HG02970 (cell line): Measurements from ENCODE around the gene CDH15.
"Not testable (repeated sequence)": the region's sequence is repeated elsewhere in the genome, so short reads cannot be mapped to it uniquely, and the experiment has no call there.

ENCODE experiments used
- ATAC-seq: cut with Tn5 transposase; IDR thresholded peaks from one replicate; pipeline ENCODE4 v1.9.1; 2021; ENCODE audit warnings: mild to moderate bottlenecking, moderate library complexity, moderate number of reproducible peaks; ENCODE audit not compliant: unreplicated experiment, low FRiP score

CDH15 gene

GRCh38 chr16:89185887-89186592 is 14.5 kb downstream of the CDH15 start:
- ATAC-seq = not testable (repeated sequence)

GRCh38 chr16:89186593-89187031 is 15.1 kb downstream of the CDH15 start:
- not testable (repeated sequence) for ATAC-seq

GRCh38 chr16:89187032-89187769 is 15.7 kb downstream of the CDH15 start:
- ATAC-seq = no peak

- ATAC-seq = no peak
Observed at GRCh38 chr16:89187770-89188392, 16.3 kb downstream of the CDH15 start.

DNA sequence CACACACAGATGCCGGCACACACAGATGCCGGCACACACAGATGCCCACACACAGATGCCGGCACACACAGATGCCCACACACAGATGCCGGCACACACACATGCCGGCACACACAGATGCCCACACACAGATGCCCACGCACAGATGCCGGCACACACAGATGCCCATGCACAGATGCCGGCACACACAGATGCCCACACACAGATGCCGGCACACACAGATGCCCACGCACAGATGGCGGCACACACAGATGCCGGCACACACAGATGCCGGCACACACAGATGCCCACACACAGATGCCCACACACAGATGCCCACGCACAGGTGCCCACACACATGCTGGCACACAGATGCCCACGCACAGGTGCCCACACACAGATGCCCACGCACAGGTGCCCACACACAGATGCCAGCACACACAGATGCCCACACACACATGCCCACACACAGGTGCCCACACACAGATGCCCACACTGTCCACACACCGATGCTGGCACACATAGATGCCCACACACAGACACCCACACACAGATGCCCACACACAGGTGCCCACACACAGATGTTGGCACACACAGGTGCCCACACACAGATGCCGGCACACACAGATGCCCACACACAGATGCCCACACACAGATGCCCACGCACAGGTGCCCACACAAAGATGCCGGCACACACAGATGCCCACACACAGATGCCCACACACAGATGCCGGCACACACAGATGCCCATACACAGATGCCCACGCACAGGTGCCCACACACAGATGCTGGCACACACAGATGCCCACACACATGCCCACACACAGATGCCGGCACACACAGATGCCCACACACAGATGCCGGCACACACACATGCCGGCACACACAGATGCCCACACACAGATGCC is 17.2 kb downstream of the CDH15 start:
- not testable (repeated sequence) for ATAC-seq

GRCh38 chr16:89189358-89190025 is 17.9 kb downstream of the CDH15 start:
- no peak for ATAC-seq

DNA sequence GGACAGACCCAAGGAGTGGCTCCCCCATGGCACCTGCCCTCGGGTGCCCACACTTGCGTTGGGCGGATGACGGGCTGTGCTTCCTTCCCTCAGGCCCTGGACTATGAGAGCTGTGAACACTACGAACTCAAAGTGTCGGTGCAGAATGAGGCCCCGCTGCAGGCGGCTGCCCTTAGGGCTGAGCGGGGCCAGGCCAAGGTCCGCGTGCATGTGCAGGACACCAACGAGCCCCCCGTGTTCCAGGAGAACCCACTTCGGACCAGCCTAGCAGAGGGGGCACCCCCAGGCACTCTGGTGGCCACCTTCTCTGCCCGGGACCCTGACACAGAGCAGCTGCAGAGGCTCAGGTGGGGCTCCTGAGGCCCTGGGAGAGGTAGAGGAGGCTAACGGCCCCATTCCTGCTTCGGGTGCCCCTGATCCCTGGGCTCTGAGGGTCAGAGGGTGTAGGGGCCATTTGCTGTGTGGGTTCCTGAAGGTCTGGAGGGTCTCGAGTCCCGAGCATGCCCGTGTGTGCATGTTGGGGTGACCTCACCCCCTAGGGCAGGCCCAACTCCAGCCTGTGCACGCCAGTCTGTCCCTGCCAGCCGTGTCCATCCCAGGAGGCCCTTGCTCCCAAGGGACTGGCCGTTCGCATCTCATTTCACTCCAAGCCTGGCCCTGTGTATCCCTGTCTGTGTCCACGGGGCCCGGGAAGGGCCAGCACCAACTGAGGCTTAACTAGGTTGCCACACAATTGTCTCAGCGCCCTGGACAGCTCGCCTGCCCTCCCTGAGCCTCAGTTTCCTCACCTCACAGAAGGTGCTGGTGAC is 18.8 kb downstream of the CDH15 start:
- ATAC-seq = no peak

DNA sequence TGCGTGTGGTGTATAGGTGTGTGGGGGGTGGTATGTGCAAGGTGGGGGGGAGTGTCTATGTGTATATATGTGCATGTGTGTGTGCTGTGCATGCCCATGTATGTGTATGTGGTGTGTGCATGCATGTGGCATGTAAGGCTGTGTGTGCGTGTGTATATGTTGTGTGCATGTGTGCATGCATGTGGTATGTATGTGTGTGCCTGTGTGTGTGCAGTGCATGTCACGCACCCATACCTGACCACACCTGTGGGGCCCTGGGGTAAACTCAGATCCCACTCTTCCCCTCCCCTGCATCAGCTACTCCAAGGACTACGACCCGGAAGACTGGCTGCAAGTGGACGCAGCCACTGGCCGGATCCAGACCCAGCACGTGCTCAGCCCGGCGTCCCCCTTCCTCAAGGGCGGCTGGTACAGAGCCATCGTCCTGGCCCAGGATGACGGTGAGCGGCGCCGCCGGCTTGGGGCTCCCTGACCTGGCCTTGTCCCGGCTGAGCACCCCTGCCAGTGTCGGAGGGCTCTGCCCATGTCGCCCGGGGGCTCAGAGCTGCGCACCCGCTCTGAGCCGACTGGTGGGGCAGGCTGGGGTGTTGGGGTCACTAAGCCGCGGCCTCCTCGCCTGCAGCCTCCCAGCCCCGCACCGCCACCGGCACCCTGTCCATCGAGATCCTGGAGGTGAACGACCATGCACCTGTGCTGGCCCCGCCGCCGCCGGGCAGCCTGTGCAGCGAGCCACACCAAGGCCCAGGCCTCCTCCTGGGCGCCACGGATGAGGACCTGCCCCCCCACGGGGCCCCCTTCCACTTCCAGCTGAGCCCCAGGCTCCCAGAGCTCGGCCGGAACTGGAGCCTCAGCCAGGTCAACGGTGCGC is 19.7 kb downstream of the CDH15 start:
- no peak for ATAC-seq

- no peak for ATAC-seq
Observed at GRCh38 chr16:89191901-89192185, 20.3 kb downstream of the CDH15 start.

GRCh38 chr16:89192186-89192955 is 20.8 kb downstream of the CDH15 start:
- ATAC-seq = not testable (repeated sequence)

DNA sequence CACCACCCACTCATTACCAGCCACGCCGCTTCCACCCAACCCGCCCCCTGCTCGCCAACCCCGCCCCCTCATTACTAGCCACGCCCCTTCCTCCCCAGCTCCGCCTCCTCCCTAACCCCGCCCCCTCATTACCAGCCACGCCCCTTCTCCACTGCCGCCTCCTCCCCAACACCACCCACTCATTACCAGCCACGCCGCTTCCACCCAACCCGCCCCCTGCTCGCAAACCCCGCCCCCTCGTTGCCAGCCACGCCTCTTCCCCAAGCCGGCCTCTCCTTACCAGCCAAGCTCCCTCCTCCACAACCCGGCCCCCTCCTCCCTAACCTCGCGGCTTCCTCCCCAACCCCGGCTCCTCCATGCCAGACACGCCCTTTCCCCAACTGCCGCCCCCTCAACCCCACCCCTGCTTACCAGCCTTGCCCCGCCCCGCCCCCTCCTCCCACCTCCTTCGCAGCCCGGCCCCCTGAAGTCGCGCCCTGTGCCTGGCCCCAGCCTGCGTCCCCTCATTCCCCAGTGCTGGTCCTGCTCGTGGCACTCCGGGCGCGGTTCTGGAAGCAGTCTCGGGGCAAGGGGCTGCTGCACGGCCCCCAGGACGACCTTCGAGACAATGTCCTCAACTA is 21.5 kb downstream of the CDH15 start:
- no peak for ATAC-seq

DNA sequence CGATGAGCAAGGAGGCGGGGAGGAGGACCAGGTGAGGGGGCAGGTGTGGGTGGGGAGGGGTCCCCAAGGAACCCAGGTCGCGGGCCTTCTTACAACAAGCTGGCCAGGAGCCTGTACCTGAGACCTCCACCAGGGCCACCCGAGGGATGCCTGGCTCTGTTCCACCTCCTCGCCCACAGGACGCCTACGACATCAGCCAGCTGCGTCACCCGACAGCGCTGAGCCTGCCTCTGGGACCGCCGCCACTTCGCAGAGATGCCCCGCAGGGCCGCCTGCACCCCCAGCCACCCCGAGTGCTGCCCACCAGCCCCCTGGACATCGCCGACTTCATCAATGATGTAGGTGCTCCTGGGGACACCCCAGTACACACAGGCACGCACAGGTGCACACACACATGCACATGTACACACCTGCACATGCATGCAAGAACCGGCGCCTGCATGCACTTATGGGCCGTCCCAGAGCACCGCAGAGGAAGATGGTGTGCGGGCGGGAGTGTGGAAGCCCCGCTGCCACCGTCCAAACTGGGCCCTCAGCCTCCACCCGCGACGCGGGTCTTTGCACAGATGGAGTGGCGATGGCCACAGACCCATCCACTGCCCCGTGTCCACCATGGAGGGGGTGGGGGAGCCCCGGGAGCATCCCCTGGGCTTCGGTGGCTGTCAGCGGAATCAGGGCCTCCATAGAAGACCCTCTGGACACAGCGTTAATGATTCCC is 22.2 kb downstream of the CDH15 start:
- ATAC-seq = no peak

DNA sequence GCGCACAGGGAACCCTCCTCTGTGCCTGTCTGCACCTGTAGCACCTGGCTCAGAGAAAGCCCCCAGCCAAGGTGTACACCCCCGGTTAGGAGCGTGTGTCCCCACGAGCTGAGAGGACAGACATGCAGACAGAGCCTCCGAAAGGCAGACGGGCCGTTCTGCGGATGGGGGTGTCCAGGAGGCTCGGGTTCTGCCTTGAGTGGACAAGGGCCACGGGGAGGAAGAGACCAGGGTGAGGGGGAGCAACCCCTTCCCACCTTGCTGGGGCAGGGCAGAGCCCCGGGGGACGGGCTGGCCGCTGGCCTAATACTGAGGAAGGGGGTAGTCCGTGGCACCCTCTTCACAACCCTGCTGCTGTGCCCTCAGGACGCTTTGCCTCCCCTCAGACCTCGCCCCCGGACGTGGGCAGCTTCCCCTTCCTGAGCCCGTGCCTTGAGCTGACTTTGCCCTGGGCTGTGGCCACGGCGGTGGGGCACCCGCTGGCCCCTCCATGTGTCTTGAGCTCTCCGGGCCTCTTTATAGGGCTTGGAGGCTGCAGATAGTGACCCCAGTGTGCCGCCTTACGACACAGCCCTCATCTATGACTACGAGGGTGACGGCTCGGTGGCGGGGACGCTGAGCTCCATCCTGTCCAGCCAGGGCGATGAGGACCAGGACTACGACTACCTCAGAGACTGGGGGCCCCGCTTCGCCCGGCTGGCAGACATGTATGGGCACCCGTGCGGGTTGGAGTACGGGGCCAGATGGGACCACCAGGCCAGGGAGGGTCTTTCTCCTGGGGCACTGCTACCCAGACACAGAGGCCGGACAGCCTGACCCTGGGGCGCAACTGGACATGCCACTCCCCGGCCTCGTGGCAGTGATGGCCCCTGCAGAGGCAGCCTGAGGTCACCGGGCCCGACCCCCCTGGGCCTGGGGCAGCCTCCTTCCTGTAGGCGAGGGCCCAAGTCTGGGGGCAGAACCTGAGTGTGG is 23.1 kb downstream of the CDH15 start:
- no peak for ATAC-seq

GRCh38 chr16:89195521-89196171 is 24.1 kb downstream of the CDH15 start:
- no peak for ATAC-seq

DNA sequence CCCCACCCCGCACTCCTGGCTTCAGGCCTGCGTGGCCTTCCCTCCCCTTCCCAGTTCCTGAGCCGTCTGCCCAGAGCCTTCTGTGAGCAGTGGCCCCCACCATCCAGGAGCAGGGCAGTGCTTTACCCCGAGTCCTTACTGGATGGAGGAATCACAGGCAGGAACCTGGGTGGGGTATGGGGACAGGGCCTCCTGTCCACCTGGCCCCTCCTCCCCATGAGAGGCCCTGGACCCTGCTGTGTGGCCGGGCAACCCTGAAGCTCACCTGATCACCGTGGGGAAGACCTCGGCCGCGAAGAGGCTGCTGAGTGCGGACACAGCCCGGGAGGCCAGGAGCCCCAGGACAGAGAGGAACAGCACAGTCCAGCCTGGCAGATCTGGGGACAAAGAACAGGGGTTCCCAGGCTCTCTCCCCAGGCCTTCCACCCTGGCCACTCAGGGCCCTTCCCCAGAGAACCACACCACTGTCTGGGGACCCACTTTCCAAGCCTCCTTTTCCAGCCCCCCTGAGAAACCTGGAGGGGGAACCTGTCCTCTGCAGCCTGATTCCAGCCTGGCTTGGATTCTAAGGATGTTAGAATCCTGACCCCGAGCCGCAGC is 25.6 kb downstream of the CDH15 start:
- no peak for ATAC-seq
